ENCODE data around the gene CLNS1A. TPM values are rescaled to one million over a fixed set of nuclear protein-coding genes. Genes with fewer than 3 reads are reported as not detected.

CLNS1A gene
- total and polyA plus RNA-seq, 4 donors: 42.5 to 135 (median 64.1) TPM

DNA sequence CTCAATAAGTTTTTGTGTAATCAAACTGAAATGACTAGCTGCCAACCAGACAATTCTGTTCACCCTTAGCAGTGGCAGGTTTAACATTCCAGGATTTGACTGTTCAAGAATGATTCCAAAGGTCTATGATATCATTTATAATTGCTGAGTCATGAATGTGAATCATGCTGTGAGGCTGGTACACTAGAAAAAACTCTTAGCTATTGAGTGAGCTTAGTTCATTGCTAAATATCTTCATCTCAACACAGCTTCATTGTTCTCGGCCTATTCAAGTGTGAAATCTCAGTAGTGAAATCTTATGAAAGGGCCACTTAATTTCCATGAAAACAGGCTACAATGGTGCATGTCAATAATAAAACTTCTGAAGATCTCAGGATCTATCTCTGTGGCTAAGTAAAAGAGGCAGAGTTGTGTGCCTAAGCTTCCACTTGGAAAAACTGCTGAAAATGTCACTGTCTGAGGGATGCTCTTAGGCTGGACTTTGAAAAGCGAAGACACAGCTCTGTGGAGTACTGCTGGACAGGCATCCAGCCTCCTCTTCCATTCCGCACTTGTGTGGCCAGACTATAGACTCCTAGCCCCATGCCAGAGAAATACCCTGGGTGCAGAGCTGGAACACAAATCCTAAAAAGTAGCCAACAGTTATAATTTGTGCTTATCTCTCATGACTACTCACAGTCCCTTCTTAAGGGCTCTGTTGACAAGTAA is 35.1 kb downstream of the CLNS1A start:
- H3K4me3 ChIP-seq: no peak overlapping the region
- WGBS, 2 donors: 92 to 97% methylated on average over 3 of the region's 3 CpGs
- H3K27ac ChIP-seq (ENCODE audit: low read depth in 1 of 2, low read length in 1 of 2): peak overlapping the region in 1 of 2 donors; percentile 26
- ATAC-seq (ENCODE audit: insufficient read depth, low FRiP score): no peak
- no peaks in the 10 kb centered on the region for H3K27me3 ChIP-seq (ENCODE audit: control insufficient read depth in 3 of 3, insufficient read depth in 3 of 3, low read length in 2 of 3)
- TF ChIP-seq, protein P1, sequence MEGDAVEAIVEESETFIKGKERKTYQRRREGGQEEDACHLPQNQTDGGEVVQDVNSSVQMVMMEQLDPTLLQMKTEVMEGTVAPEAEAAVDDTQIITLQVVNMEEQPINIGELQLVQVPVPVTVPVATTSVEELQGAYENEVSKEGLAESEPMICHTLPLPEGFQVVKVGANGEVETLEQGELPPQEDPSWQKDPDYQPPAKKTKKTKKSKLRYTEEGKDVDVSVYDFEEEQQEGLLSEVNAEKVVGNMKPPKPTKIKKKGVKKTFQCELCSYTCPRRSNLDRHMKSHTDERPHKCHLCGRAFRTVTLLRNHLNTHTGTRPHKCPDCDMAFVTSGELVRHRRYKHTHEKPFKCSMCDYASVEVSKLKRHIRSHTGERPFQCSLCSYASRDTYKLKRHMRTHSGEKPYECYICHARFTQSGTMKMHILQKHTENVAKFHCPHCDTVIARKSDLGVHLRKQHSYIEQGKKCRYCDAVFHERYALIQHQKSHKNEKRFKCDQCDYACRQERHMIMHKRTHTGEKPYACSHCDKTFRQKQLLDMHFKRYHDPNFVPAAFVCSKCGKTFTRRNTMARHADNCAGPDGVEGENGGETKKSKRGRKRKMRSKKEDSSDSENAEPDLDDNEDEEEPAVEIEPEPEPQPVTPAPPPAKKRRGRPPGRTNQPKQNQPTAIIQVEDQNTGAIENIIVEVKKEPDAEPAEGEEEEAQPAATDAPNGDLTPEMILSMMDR (IDR thresholded peaks at IDR 0.05; ENCODE audit: control extremely low read depth, extremely low read depth): no peak
- peaks cover 0 to 5% (median 3%) of the 10 kb centered on the region in 4 donors for H3K36me3 ChIP-seq (ENCODE audit: control insufficient read depth in 4 of 4, insufficient read depth in 4 of 4, low read length in 4 of 4)
- no peak for DNase-seq
- no peak overlapping the region for H3K9ac ChIP-seq (ENCODE audit: insufficient read depth in 1 of 2, low read length in 2 of 2)
- peaks cover 0 to 8% (median 0%) of the 10 kb centered on the region in 5 donors for H3K4me1 ChIP-seq (ENCODE audit: control insufficient read depth in 5 of 5, insufficient read depth in 5 of 5, low read length in 5 of 5)
- no peaks in the 10 kb centered on the region for H3K9me3 ChIP-seq (ENCODE audit: control insufficient read depth in 4 of 4, insufficient read depth in 3 of 4, low read length in 3 of 4)

DNA sequence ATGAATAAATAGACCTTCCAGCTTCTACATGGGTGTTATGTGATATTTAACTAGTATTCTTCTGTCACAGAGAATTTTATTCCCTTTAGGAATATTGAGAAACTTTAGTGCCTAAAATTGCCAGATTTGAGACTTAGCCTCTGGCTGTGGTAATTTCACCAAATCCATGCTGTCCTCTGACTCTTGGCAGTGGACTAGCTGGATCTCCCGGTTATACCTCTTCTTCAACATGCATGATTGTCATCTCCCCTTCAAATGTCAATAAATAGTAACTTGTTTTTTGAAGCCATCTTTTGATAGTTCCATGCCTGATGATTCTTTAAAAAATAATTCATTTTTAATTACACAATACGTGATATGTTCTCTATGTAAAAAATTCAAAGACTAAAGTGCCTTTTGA is 39.4 kb downstream of the CLNS1A start:
- ATAC-seq (ENCODE audit: insufficient read depth, low FRiP score): no peak
- Histone ChIP-seq H3K9ac (ENCODE audit: insufficient read depth in 1 of 2, low read length in 2 of 2) (no peak overlapping the region), H3K27me3 (ENCODE audit: control insufficient read depth in 3 of 3, insufficient read depth in 3 of 3, low read length in 2 of 3) (no peaks in the 10 kb centered on the region), H3K4me3 (no peak overlapping the region), H3K9me3 (ENCODE audit: control insufficient read depth in 4 of 4, insufficient read depth in 3 of 4, low read length in 3 of 4) (no peaks in the 10 kb centered on the region), H3K4me1 (ENCODE audit: control insufficient read depth in 5 of 5, insufficient read depth in 5 of 5, low read length in 5 of 5) (peaks cover 0 to 8% (median 0%) of the 10 kb centered on the region in 5 donors), H3K27ac (ENCODE audit: low read depth in 1 of 2, low read length in 1 of 2) (no peak overlapping the region), H3K36me3 (ENCODE audit: control insufficient read depth in 4 of 4, insufficient read depth in 4 of 4, low read length in 4 of 4) (peaks cover 0 to 2% (median 0%) of the 10 kb centered on the region in 4 donors)
- 94 to 99% methylated on average over 2 of the region's 2 CpGs for WGBS, 2 donors
- TF ChIP-seq, protein P1 (IDR thresholded peaks at IDR 0.05; ENCODE audit: control extremely low read depth, extremely low read depth): no peak
- no peak for DNase-seq

DNA sequence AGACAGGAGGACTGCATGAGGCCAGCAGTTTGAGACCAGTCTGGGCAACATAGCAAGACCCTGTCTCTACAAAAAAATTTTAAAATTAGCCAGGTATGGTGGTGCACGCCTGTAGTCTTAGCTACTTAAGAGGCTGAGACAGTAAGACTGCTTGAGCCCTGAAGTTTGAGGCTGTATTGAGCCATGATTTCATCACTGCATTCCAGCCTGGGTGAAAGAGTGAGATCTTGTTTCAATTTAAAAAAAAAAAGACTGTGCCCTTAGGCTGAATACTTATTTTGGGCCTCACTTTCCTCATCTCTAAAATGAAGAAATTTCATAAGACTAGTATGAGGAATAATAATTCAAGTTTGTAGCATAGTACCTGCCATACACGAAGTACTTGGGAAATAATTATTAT is 41.0 kb downstream of the CLNS1A start:
- Histone ChIP-seq H3K4me3 (no peak overlapping the region), H3K9me3 (ENCODE audit: control insufficient read depth in 4 of 4, insufficient read depth in 3 of 4, low read length in 3 of 4) (no peaks in the 10 kb centered on the region), H3K27me3 (ENCODE audit: control insufficient read depth in 3 of 3, insufficient read depth in 3 of 3, low read length in 2 of 3) (no peaks in the 10 kb centered on the region), H3K36me3 (ENCODE audit: control insufficient read depth in 4 of 4, insufficient read depth in 4 of 4, low read length in 4 of 4) (no peaks in the 10 kb centered on the region), H3K9ac (ENCODE audit: insufficient read depth in 1 of 2, low read length in 2 of 2) (no peak overlapping the region), H3K27ac (ENCODE audit: low read depth in 1 of 2, low read length in 1 of 2) (no peak overlapping the region), H3K4me1 (ENCODE audit: control insufficient read depth in 5 of 5, insufficient read depth in 5 of 5, low read length in 5 of 5) (no peaks in the 10 kb centered on the region)
- 97% methylated on average over 2 of the region's 2 CpGs for WGBS, 2 donors
- DNase-seq (no peak), ATAC-seq (ENCODE audit: insufficient read depth, low FRiP score) (no peak)
- TF ChIP-seq, protein P1 (IDR thresholded peaks at IDR 0.05; ENCODE audit: control extremely low read depth, extremely low read depth): no peak

DNA sequence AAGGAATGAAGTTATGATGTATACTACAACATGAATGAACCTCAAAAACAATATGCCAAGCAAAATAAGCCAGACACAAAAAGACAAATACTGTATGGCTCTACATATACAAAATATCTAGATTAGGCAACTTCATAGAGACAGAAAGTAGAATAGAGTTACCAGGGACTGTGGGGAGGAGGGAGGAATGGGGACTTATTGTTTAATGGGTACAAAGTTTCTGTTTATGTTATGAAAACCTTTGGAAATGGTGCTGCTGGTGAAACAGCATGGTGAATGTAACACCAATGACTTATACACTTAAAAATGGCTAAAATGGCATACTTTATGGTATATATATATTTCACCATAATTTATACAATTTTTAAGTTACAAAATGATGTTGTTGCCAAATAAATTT is 43.7 kb downstream of the CLNS1A start:
- Histone ChIP-seq H3K9me3 (ENCODE audit: control insufficient read depth in 4 of 4, insufficient read depth in 3 of 4, low read length in 3 of 4) (no peaks in the 10 kb centered on the region), H3K27me3 (ENCODE audit: control insufficient read depth in 3 of 3, insufficient read depth in 3 of 3, low read length in 2 of 3) (no peaks in the 10 kb centered on the region), H3K9ac (ENCODE audit: insufficient read depth in 1 of 2, low read length in 2 of 2) (no peak overlapping the region), H3K27ac (ENCODE audit: low read depth in 1 of 2, low read length in 1 of 2) (no peak overlapping the region), H3K4me1 (ENCODE audit: control insufficient read depth in 5 of 5, insufficient read depth in 5 of 5, low read length in 5 of 5) (peaks cover 0 to 12% (median 0%) of the 10 kb centered on the region in 5 donors), H3K4me3 (no peak overlapping the region), H3K36me3 (ENCODE audit: control insufficient read depth in 4 of 4, insufficient read depth in 4 of 4, low read length in 4 of 4) (no peaks in the 10 kb centered on the region)
- TF ChIP-seq, protein P1 (IDR thresholded peaks at IDR 0.05; ENCODE audit: control extremely low read depth, extremely low read depth): no peak
- ATAC-seq (ENCODE audit: insufficient read depth, low FRiP score): no peak
- DNase-seq: no peak
